ENCODE results near the gene SLC15A5.

DNA sequence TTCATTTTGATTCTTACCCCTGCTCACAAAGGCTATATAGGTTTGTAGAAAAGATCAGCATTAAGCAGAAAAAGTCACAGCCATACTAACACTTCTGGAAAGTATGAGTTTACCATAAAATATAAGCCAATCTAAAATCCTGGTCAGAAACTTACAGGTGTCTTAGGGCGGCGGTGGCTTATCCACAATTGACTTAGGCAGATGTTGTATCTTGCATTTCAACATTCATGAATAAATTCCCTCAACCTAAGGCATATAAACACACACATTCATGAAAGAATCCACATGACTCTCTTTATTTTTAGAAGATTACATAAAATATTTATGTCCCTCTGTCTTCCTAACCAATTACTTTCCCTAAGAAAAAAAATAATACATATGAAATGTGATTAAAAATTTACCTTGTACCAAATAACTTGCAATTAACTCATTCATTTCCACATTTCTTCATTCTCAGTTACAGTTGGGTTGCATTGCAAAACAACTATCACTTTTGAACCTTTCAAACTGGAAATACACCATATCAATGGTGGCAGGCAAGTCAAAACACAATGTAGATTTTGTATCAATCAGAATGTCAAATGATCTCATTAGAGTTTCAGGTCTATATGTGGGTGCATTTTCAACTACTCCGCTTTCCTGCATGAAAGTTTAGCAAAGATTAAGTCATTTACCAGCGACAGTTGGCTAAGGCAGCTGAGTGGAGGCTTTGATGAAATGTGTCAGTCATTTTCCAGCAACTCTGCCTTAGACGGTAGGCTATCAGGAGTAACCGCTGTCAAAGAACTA lies 124.4 kb downstream of the SLC15A5 start:
- TF ChIP-seq CTCF (IDR thresholded peaks at IDR 0.05) (no peak), POLR2A (IDR thresholded peaks at IDR 0.05) (no peak)
